ENCODE measurements around the gene ARHGAP8.

The ARHGAP8 gene

GRCh38 chr22:44761025-44761424 is 8.7 kb downstream of the ARHGAP8 start:
- no peak overlapping the region for H3K4me3 ChIP-seq
- H3K9ac ChIP-seq (ENCODE audit: insufficient read length) = no peak overlapping the region
- no peak for DNase-seq (ENCODE audit: low read depth, low spot score)
- no peaks in the 10 kb centered on the region for H3K9me3 ChIP-seq (ENCODE audit: low read depth, low read length)
- H3K27ac ChIP-seq = no peak overlapping the region
- no peaks in the 10 kb centered on the region for H3K36me3 ChIP-seq (ENCODE audit: insufficient read depth, low read length)
- no peak for TF ChIP-seq FOXP2 (optimal IDR thresholded peaks at IDR 0.05; ENCODE audit: control extremely low read depth, extremely low read length, insufficient read depth)
- no peak for TF ChIP-seq EZH2 (IDR thresholded peaks at IDR 0.05)
- no peak for TF ChIP-seq POLR2AphosphoS5 (IDR thresholded peaks at IDR 0.05; ENCODE audit: borderline replicate concordance, low read depth, low read length)

DNA sequence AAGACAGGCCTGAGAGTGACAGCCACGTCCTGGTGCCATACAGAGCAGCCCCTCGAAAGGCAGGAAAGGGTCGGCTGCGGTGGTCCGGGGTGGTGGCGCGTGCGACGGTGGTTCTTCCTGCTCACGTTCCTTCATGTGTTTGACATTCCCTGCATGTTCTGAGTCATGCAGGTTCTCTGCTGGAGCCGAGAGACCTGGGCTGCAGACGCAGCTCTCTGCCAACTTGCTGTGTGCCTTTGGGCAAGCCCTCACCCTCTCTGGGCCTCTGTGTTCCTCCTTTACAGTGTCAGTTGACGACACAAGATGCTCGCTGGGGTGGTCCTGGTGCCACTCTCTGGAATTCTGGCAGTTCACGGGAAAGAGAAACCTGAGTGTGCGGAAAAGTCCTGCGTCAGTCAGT is 12.0 kb downstream of the ARHGAP8 start:
- no peak for TF ChIP-seq POLR2AphosphoS5 (IDR thresholded peaks at IDR 0.05; ENCODE audit: borderline replicate concordance, low read depth, low read length)
- no peak for TF ChIP-seq FOXP2 (optimal IDR thresholded peaks at IDR 0.05; ENCODE audit: control extremely low read depth, extremely low read length, insufficient read depth)
- no peak for TF ChIP-seq EZH2 (IDR thresholded peaks at IDR 0.05)
- DNase-seq (ENCODE audit: low read depth, low spot score) = no peak

DNA sequence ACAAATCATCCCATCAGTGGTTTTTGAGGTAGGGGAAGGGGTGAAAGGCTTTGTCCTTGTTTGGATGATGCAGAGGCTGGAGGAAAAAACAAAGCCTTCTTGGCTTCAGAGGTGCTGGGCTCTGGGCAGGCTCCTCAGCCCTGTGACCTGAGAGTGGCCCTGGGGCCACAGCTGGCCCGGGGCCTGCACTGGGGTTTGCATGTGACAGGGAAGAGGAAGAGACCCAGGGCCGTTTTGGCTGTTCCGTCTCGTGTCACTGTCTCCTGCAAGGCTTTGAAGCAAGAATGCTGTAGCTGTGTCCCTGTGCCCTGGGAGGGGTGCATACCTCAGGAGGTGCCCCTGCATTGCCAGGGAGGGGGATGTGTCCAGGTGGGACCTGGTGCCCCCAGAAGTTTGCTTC is 12.6 kb downstream of the ARHGAP8 start:
- Histone ChIP-seq H3K9me3 (ENCODE audit: low read depth, low read length) (no peaks in the 10 kb centered on the region), H3K36me3 (ENCODE audit: insufficient read depth, low read length) (no peaks in the 10 kb centered on the region), H3K4me3 (no peak overlapping the region), H3K27ac (no peak overlapping the region), H3K9ac (ENCODE audit: insufficient read length) (no peak overlapping the region)
- TF ChIP-seq EZH2 (IDR thresholded peaks at IDR 0.05) (no peak), FOXP2 (optimal IDR thresholded peaks at IDR 0.05; ENCODE audit: control extremely low read depth, extremely low read length, insufficient read depth) (no peak), POLR2AphosphoS5 (IDR thresholded peaks at IDR 0.05; ENCODE audit: borderline replicate concordance, low read depth, low read length) (no peak)
- DNase-seq (ENCODE audit: low read depth, low spot score) = no peak

More for the DNA sequence above, 12.0 kb downstream of the ARHGAP8 start:
- no peaks in the 10 kb centered on the region for H3K36me3 ChIP-seq (ENCODE audit: insufficient read depth, low read length)
- H3K4me3 ChIP-seq = no peak overlapping the region
- no peak overlapping the region for H3K27ac ChIP-seq
- H3K9me3 ChIP-seq (ENCODE audit: low read depth, low read length) = no peaks in the 10 kb centered on the region
- no peak overlapping the region for H3K9ac ChIP-seq (ENCODE audit: insufficient read length)

DNA sequence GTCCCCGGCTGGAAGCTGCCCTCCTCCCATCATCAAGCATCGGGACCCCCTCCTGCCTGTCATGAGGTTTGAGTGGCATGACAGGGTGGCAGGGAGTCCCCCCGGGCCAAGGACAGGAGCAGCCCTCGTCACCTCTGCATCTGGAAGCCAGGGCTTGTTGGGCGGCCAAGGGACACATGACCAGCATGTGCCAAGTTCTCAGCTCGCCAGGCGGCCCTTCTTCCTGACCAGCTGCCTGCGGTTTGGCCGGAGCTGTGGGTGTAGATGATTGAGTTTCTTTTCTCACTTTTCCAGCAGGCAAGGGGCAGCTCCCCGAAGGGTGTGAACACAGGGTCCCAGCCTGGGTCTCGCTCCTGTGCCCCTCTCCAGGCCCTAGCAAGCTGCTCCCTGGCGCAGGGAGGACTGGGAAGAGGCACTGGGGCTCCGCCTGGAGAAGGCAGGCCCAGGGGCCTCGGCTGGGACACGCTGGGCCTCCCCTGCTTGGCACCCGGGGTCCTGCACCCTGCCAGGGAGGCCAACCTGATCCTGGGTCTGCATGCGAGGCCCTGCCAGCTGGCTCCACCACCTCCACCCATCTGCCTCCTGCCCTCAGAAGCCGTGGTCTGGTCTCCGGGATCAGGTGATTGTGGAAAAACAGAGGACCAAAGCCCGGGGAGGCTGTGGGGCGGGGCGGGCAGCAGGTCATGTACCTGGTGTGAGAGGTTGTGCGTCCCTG is 13.4 kb downstream of the ARHGAP8 start:
- no peak for DNase-seq (ENCODE audit: low read depth, low spot score)
- Histone ChIP-seq H3K27ac (no peak overlapping the region), H3K9me3 (ENCODE audit: low read depth, low read length) (no peaks in the 10 kb centered on the region), H3K9ac (ENCODE audit: insufficient read length) (no peak overlapping the region), H3K36me3 (ENCODE audit: insufficient read depth, low read length) (no peaks in the 10 kb centered on the region), H3K4me3 (no peak overlapping the region)
- TF ChIP-seq FOXP2 (optimal IDR thresholded peaks at IDR 0.05; ENCODE audit: control extremely low read depth, extremely low read length, insufficient read depth) = no peak
- no peak for TF ChIP-seq EZH2 (IDR thresholded peaks at IDR 0.05)
- TF ChIP-seq POLR2AphosphoS5 (IDR thresholded peaks at IDR 0.05; ENCODE audit: borderline replicate concordance, low read depth, low read length) = no peak

DNA sequence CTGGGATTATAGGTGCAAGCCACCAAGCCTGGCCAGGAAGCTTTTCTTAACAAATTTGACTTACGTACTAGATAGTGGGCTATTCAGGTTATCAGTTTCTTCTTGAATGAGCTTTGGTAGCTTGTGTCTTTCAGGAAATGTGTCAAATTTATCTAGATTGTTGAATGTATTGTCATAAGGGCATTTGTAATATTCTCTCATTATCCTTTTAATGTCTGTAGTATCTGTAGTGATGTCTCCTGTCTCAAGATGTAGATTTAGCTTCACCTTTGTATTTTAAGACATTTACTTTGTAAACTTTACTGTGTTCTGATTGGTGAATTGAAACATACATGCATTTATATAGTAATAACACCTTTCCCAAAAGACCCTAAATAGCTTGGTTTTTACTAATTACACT is 20.7 kb downstream of the ARHGAP8 start:
- no peaks in the 10 kb centered on the region for H3K36me3 ChIP-seq (ENCODE audit: insufficient read depth, low read length)
- no peaks in the 10 kb centered on the region for H3K9me3 ChIP-seq (ENCODE audit: low read depth, low read length)
- no peak overlapping the region for H3K27ac ChIP-seq
- DNase-seq (ENCODE audit: low read depth, low spot score) = no peak
- H3K9ac ChIP-seq (ENCODE audit: insufficient read length) = no peak overlapping the region
- TF ChIP-seq FOXP2 (optimal IDR thresholded peaks at IDR 0.05; ENCODE audit: control extremely low read depth, extremely low read length, insufficient read depth) (no peak), POLR2AphosphoS5 (IDR thresholded peaks at IDR 0.05; ENCODE audit: borderline replicate concordance, low read depth, low read length) (no peak), EZH2 (IDR thresholded peaks at IDR 0.05) (no peak)
- no peak overlapping the region for H3K4me3 ChIP-seq

DNA sequence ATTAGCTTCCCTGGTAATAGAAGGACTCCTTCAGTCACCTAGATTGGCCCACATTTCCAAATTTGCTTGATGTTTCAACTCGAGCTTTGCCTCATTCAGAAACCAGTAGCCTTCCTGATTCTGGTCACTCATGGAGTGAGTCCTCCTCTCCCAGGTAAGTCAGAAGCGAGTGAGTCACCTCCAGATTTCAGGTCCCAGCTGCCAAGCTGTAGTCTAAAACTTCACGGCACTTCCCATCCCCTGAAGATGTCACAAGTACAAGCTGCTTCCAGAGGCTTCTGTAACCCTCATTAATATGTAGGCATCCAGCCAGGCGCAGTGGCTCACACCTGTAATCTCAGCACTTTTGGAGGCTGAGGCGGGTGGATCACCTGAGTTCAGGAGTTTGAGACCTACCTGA is 23.5 kb downstream of the ARHGAP8 start:
- no peak for DNase-seq (ENCODE audit: low read depth, low spot score)
- TF ChIP-seq EZH2 (IDR thresholded peaks at IDR 0.05) (no peak), POLR2AphosphoS5 (IDR thresholded peaks at IDR 0.05; ENCODE audit: borderline replicate concordance, low read depth, low read length) (no peak), FOXP2 (optimal IDR thresholded peaks at IDR 0.05; ENCODE audit: control extremely low read depth, extremely low read length, insufficient read depth) (no peak)
- Histone ChIP-seq H3K4me3 (no peak overlapping the region), H3K27ac (no peak overlapping the region), H3K9me3 (ENCODE audit: low read depth, low read length) (no peaks in the 10 kb centered on the region), H3K36me3 (ENCODE audit: insufficient read depth, low read length) (no peaks in the 10 kb centered on the region), H3K9ac (ENCODE audit: insufficient read length) (no peak overlapping the region)

GRCh38 chr22:44776605-44777363 is 24.4 kb downstream of the ARHGAP8 start:
- no peaks in the 10 kb centered on the region for H3K36me3 ChIP-seq (ENCODE audit: insufficient read depth, low read length)
- DNase-seq (ENCODE audit: low read depth, low spot score) = no peak
- H3K9me3 ChIP-seq (ENCODE audit: low read depth, low read length) = no peaks in the 10 kb centered on the region
- H3K27ac ChIP-seq = no peak overlapping the region
- no peak for TF ChIP-seq EZH2 (IDR thresholded peaks at IDR 0.05)
- no peak for TF ChIP-seq POLR2AphosphoS5 (IDR thresholded peaks at IDR 0.05; ENCODE audit: borderline replicate concordance, low read depth, low read length)
- no peak for TF ChIP-seq FOXP2 (optimal IDR thresholded peaks at IDR 0.05; ENCODE audit: control extremely low read depth, extremely low read length, insufficient read depth)
- H3K9ac ChIP-seq (ENCODE audit: insufficient read length) = no peak overlapping the region
- no peak overlapping the region for H3K4me3 ChIP-seq

DNA sequence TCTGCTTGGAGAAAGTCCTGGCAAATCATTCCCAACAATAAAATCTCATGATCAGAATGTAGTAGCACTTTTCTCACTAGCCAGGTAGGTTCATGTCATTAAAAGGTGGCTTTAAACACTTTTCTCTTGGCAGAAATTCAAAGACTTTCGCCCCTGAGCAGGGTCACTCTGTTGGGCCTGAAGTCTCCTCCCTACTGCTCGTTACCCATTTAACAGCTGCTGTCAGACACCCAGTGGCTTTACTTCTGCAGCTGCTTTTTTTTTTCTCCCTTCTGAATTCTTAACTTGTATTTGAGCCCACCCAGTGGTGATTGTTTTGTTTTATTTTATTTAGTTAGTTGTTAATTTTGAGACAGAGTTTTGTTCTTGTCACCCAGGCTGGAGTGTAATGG is 25.0 kb downstream of the ARHGAP8 start:
- DNase-seq (ENCODE audit: low read depth, low spot score) = no peak
- Histone ChIP-seq H3K9me3 (ENCODE audit: low read depth, low read length) (no peaks in the 10 kb centered on the region), H3K9ac (ENCODE audit: insufficient read length) (no peak overlapping the region), H3K36me3 (ENCODE audit: insufficient read depth, low read length) (no peaks in the 10 kb centered on the region), H3K27ac (no peak overlapping the region), H3K4me3 (no peak overlapping the region)
- TF ChIP-seq FOXP2 (optimal IDR thresholded peaks at IDR 0.05; ENCODE audit: control extremely low read depth, extremely low read length, insufficient read depth) = no peak
- TF ChIP-seq EZH2 (IDR thresholded peaks at IDR 0.05) = no peak
- no peak for TF ChIP-seq POLR2AphosphoS5 (IDR thresholded peaks at IDR 0.05; ENCODE audit: borderline replicate concordance, low read depth, low read length)

Data from SK-N-MC (cell line).